Measurements from ENCODE around the gene OR7C1.

- no peak for TF ChIP-seq RCOR1 (IDR thresholded peaks at IDR 0.05; ENCODE audit: low read length)
- no peak for TF ChIP-seq FOXM1 (IDR thresholded peaks at IDR 0.05; ENCODE audit: low read depth)
- no peak for TF ChIP-seq POLR2AphosphoS5 (IDR thresholded peaks at IDR 0.05; ENCODE audit: low read depth, low read length)
- TF ChIP-seq USF1 (IDR thresholded peaks at IDR 0.05; ENCODE audit: borderline replicate concordance, low read depth), result no peak
- TF ChIP-seq SMC3 (IDR thresholded peaks at IDR 0.05; ENCODE audit: low read depth, low read length), result no peak
- TF ChIP-seq TAF1 (IDR thresholded peaks at IDR 0.05; ENCODE audit: borderline replicate concordance, low read depth, low read length), result no peak
- TF ChIP-seq, protein P1, sequence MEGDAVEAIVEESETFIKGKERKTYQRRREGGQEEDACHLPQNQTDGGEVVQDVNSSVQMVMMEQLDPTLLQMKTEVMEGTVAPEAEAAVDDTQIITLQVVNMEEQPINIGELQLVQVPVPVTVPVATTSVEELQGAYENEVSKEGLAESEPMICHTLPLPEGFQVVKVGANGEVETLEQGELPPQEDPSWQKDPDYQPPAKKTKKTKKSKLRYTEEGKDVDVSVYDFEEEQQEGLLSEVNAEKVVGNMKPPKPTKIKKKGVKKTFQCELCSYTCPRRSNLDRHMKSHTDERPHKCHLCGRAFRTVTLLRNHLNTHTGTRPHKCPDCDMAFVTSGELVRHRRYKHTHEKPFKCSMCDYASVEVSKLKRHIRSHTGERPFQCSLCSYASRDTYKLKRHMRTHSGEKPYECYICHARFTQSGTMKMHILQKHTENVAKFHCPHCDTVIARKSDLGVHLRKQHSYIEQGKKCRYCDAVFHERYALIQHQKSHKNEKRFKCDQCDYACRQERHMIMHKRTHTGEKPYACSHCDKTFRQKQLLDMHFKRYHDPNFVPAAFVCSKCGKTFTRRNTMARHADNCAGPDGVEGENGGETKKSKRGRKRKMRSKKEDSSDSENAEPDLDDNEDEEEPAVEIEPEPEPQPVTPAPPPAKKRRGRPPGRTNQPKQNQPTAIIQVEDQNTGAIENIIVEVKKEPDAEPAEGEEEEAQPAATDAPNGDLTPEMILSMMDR (IDR thresholded peaks at IDR 0.05), result no peak
- no peak for TF ChIP-seq RFX5 (IDR thresholded peaks at IDR 0.05; ENCODE audit: low read length)
- TF ChIP-seq, protein P2, sequence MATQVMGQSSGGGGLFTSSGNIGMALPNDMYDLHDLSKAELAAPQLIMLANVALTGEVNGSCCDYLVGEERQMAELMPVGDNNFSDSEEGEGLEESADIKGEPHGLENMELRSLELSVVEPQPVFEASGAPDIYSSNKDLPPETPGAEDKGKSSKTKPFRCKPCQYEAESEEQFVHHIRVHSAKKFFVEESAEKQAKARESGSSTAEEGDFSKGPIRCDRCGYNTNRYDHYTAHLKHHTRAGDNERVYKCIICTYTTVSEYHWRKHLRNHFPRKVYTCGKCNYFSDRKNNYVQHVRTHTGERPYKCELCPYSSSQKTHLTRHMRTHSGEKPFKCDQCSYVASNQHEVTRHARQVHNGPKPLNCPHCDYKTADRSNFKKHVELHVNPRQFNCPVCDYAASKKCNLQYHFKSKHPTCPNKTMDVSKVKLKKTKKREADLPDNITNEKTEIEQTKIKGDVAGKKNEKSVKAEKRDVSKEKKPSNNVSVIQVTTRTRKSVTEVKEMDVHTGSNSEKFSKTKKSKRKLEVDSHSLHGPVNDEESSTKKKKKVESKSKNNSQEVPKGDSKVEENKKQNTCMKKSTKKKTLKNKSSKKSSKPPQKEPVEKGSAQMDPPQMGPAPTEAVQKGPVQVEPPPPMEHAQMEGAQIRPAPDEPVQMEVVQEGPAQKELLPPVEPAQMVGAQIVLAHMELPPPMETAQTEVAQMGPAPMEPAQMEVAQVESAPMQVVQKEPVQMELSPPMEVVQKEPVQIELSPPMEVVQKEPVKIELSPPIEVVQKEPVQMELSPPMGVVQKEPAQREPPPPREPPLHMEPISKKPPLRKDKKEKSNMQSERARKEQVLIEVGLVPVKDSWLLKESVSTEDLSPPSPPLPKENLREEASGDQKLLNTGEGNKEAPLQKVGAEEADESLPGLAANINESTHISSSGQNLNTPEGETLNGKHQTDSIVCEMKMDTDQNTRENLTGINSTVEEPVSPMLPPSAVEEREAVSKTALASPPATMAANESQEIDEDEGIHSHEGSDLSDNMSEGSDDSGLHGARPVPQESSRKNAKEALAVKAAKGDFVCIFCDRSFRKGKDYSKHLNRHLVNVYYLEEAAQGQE (IDR thresholded peaks at IDR 0.05; ENCODE audit: low read depth, low read length), result no peak
- no peak for TF ChIP-seq FOSL2 (IDR thresholded peaks at IDR 0.05; ENCODE audit: borderline replicate concordance, low read depth)
These were observed 60.6 kb downstream of the OR7C1 start for GRCh38 chr19:14774373-14774772.
